Thoracic aorta (tissue), 2 donors: ENCODE results near the gene MRGPRG. TPM values are rescaled to one million over a fixed set of nuclear protein-coding genes. Genes with fewer than 3 reads are reported as not detected.
"Not testable (repeated sequence)": the region's sequence is repeated elsewhere in the genome, so short reads cannot be mapped to it uniquely, and the experiment has no call there.

Experiments used
- ATAC-seq: fragments of 150-250 bp; one replicate; pipeline ENCODE4 v1.8.0; 2017; ENCODE audit warnings: low read depth; ENCODE audit not compliant: insufficient number of reproducible peaks, low FRiP score
- DNase-seq: peaks from one replicate; pipeline ENCODE4 v3.0.0-alpha.2; 2020; ENCODE audit warnings: low spot score
- H3K27ac ChIP-seq, 2 donors: fragments of 200-600 bp; sonication (generic); 1 replicate in 1 of 2; 2 replicates in 1 of 2; pipeline ENCODE4 v1.5.1; 2016; ENCODE audit warnings: mild to moderate bottlenecking in 2 of 2, moderate library complexity in 2 of 2
- H3K27me3 ChIP-seq: fragments of 200-600 bp; sonication (generic); replicated peaks from 2 replicates; pipeline ENCODE4 v1.6.0; 2016; ENCODE audit warnings: mild to moderate bottlenecking; ENCODE audit not compliant: insufficient read depth
- H3K36me3 ChIP-seq: fragments of 200-600 bp; sonication (generic); one replicate; pipeline ENCODE4 v1.5.1; 2016
- H3K4me1 ChIP-seq, 2 donors: fragments of 200-600 bp; sonication (generic); 1 replicate in 1 of 2; 2 replicates in 1 of 2; pipeline versions ENCODE4 v1.5.1 to v1.6.0; 2016; ENCODE audit warnings: low read depth in 2 of 2, mild to moderate bottlenecking in 1 of 2; ENCODE audit not compliant: control insufficient read depth in 1 of 2
- H3K4me3 ChIP-seq: fragments of 200-600 bp; sonication (generic); 2 replicates; pipeline ENCODE4 v1.5.1; 2016; ENCODE audit warnings: mild to moderate bottlenecking
- H3K9me3 ChIP-seq: fragments of 200-600 bp; sonication (generic); 2 replicates; pipeline ENCODE4 v1.5.1; 2016
- CTCF ChIP-seq: fragments of 200-600 bp; sonication (generic); IDR thresholded peaks from one replicate; pipeline ENCODE4 v1.5.1; 2019; ENCODE audit warnings: antibody characterized with exemption
- total RNA-seq, 2 donors: library from RNA; depleted of rRNA; stranded (reverse); fragments of >200 nt; gene quantifications; one replicate each; pipeline versions ENCODE4 v1.1.0 to v1.2.3, GENCODE V29; 2016

MRGPRG gene
- total RNA-seq, 2 donors from 2014 or later = not detected

- Histone ChIP-seq H3K4me3 (peak overlapping the region; percentile 71), H3K27ac (peak overlapping the region; percentile 82 to 85), H3K36me3 (no peaks in the 10 kb centered on the region), H3K4me1 (peaks cover 6 to 34% of the 10 kb centered on the region in 2 donors), H3K9me3 (no peaks in the 10 kb centered on the region), H3K27me3 (no peaks in the 10 kb centered on the region)
- DNase-seq (no peak), ATAC-seq (peak; percentile 26)
- peak; percentile 9 for TF ChIP-seq CTCF
These were observed 49.2 kb downstream of the MRGPRG start for GRCh38 chr11:3169255-3170043.

GRCh38 chr11:3168742-3169254 is 49.8 kb downstream of the MRGPRG start:
- H3K4me1 ChIP-seq = peaks cover 6 to 36% of the 10 kb centered on the region in 2 donors
- H3K9me3 ChIP-seq, DNase-seq, H3K36me3 ChIP-seq, H3K27me3 ChIP-seq, ATAC-seq: not testable (repeated sequence)
- H3K4me3 ChIP-seq = peak overlapping the region; percentile 71
- peak overlapping the region; percentile 82 to 85 for H3K27ac ChIP-seq

Other genes with a start within 250 kb of the MRGPRG start
- 10 to 100 TPM; 62.8 to 83.7 TPM for gene NAP1L4, start 226.5 kb downstream of the MRGPRG start, total RNA-seq
- gene CARS1, start 161.4 kb downstream of the MRGPRG start, total RNA-seq = 10 to 100 TPM; 38.4 to 56.5 TPM
- gene OSBPL5, start 53.5 kb downstream of the MRGPRG start, total RNA-seq = 100 to 1,000 TPM in 1 of 2 donors, 10 to 100 TPM in 1; 99.9 to 121 TPM
- gene MRGPRE, start 13.6 kb upstream of the MRGPRG start, total RNA-seq = not detected
- 10 to 100 TPM; 20.8 to 33.4 TPM for gene ZNF195, start 160.3 kb upstream of the MRGPRG start, total RNA-seq